Measurements from ENCODE around the gene NDUFB3.
A peak's percentile ranks its signal among the peaks of the same experiment; 100 is the strongest.

NDUFB3 gene

GRCh38 chr2:201064797-201065329, 6.9 kb upstream of the NDUFB3 start:
- H3K4me3 ChIP-seq (ENCODE audit: low read length, poor library complexity, severe bottlenecking): no peak overlapping the region
- H3K9me3 ChIP-seq (ENCODE audit: insufficient read depth, low read depth, low read length): no peaks in the 10 kb centered on the region
- H3K27me3 ChIP-seq (ENCODE audit: insufficient read depth, low read length, poor library complexity, severe bottlenecking): no peaks in the 10 kb centered on the region
- peaks cover 79% of the 10 kb centered on the region for H3K79me2 ChIP-seq (ENCODE audit: insufficient read depth, low read length)
- H2AFZ ChIP-seq (ENCODE audit: low read length): no peak overlapping the region
- no peaks in the 10 kb centered on the region for H3F3A ChIP-seq (ENCODE audit: low read depth)
- peaks cover 38% of the 10 kb centered on the region for H3K4me1 ChIP-seq (ENCODE audit: insufficient read depth, low read length, poor library complexity, severe bottlenecking)
- H3K9ac ChIP-seq (ENCODE audit: low read depth, low read length, poor library complexity, severe bottlenecking): no peak overlapping the region
- H3K36me3 ChIP-seq (ENCODE audit: insufficient read depth, low read length): no peaks in the 10 kb centered on the region
- H3K4me2 ChIP-seq (ENCODE audit: low read depth, low read length, poor library complexity, severe bottlenecking): no peak overlapping the region
- no peak for TF ChIP-seq EZH2phosphoT487 (IDR thresholded peaks at IDR 0.05; ENCODE audit: borderline replicate concordance)
- TF ChIP-seq CTCF (conservative IDR thresholded peaks at IDR 0.05; ENCODE audit: low read length): no peak
- H3K9me2 ChIP-seq (replicated peaks; ENCODE audit: low read depth, low read length): no peaks in the 10 kb centered on the region
- H4K20me1 ChIP-seq (ENCODE audit: insufficient read depth, low read length, poor library complexity, severe bottlenecking): peaks cover 14% of the 10 kb centered on the region

GRCh38 chr2:201070948-201071478, 788 bp upstream of the NDUFB3 start:
- Histone ChIP-seq H3K4me1 (ENCODE audit: insufficient read depth, low read length, poor library complexity, severe bottlenecking) (peaks cover 43% of the 10 kb centered on the region), H3K79me2 (ENCODE audit: insufficient read depth, low read length) (peaks cover 77% of the 10 kb centered on the region), H3K4me2 (ENCODE audit: low read depth, low read length, poor library complexity, severe bottlenecking) (peak overlapping the region; percentile 74), H2AFZ (ENCODE audit: low read length) (peak overlapping the region; percentile 89), H3K9me3 (ENCODE audit: insufficient read depth, low read depth, low read length) (no peaks in the 10 kb centered on the region), H3K9me2 (replicated peaks; ENCODE audit: low read depth, low read length) (no peaks in the 10 kb centered on the region), H4K20me1 (ENCODE audit: insufficient read depth, low read length, poor library complexity, severe bottlenecking) (peaks cover 32% of the 10 kb centered on the region), H3K9ac (ENCODE audit: low read depth, low read length, poor library complexity, severe bottlenecking) (peak overlapping the region; percentile 87), H3K27me3 (ENCODE audit: insufficient read depth, low read length, poor library complexity, severe bottlenecking) (no peaks in the 10 kb centered on the region), H3F3A (ENCODE audit: low read depth) (no peaks in the 10 kb centered on the region), H3K36me3 (ENCODE audit: insufficient read depth, low read length) (no peaks in the 10 kb centered on the region), H3K4me3 (ENCODE audit: low read length, poor library complexity, severe bottlenecking) (peak overlapping the region; percentile 92)
- TF ChIP-seq EZH2phosphoT487 (IDR thresholded peaks at IDR 0.05; ENCODE audit: borderline replicate concordance) (no peak), CTCF (conservative IDR thresholded peaks at IDR 0.05; ENCODE audit: low read length) (no peak)

GRCh38 chr2:201072201-201072530, 365 bp downstream of the NDUFB3 start:
- peaks cover 36% of the 10 kb centered on the region for H3K4me1 ChIP-seq (ENCODE audit: insufficient read depth, low read length, poor library complexity, severe bottlenecking)
- H3K9ac ChIP-seq (ENCODE audit: low read depth, low read length, poor library complexity, severe bottlenecking): peak overlapping the region; percentile 87
- peak overlapping the region; percentile 89 for H2AFZ ChIP-seq (ENCODE audit: low read length)
- peaks cover 67% of the 10 kb centered on the region for H3K79me2 ChIP-seq (ENCODE audit: insufficient read depth, low read length)
- H3K36me3 ChIP-seq (ENCODE audit: insufficient read depth, low read length): no peaks in the 10 kb centered on the region
- peaks cover 27% of the 10 kb centered on the region for H4K20me1 ChIP-seq (ENCODE audit: insufficient read depth, low read length, poor library complexity, severe bottlenecking)
- peak overlapping the region; percentile 92 for H3K4me3 ChIP-seq (ENCODE audit: low read length, poor library complexity, severe bottlenecking)
- TF ChIP-seq CTCF (conservative IDR thresholded peaks at IDR 0.05; ENCODE audit: low read length) (no peak), EZH2phosphoT487 (IDR thresholded peaks at IDR 0.05; ENCODE audit: borderline replicate concordance) (no peak)
- H3F3A ChIP-seq (ENCODE audit: low read depth): no peaks in the 10 kb centered on the region
- no peaks in the 10 kb centered on the region for H3K9me3 ChIP-seq (ENCODE audit: insufficient read depth, low read depth, low read length)
- no peaks in the 10 kb centered on the region for H3K27me3 ChIP-seq (ENCODE audit: insufficient read depth, low read length, poor library complexity, severe bottlenecking)
- peak overlapping the region; percentile 89 for H3K4me2 ChIP-seq (ENCODE audit: low read depth, low read length, poor library complexity, severe bottlenecking)
- H3K9me2 ChIP-seq (replicated peaks; ENCODE audit: low read depth, low read length): no peaks in the 10 kb centered on the region
